Calu3 (cell line): Measurements from ENCODE around the gene DIAPH2. TPM values are rescaled to one million over a fixed set of nuclear protein-coding genes. Genes with fewer than 3 reads are reported as not detected.

Experiments used
- BruUV-seq: library from RNA; stranded (reverse); fragments of 400-500 nt; replicated peaks from 2 replicates; lab custom pipeline; 2021; lab: Mats Ljungman, UMichigan
- CTCF ChIA-PET: fragments of 300-600 bp; sonication (Branson Sonifier 250); formaldehyde crosslinking; loops from one replicate; lab custom pipeline; 2022; ENCODE audit warnings: antibody characterized with exemption; lab: Charles Lee
- DNase-seq: peaks from one replicate; pipeline ENCODE4 v3.0.0; 2022
- H3K27ac Mint-ChIP-seq: one replicate; pipeline ENCODE4 v1.8.0; 2022; ENCODE audit warnings: mixed read lengths; ENCODE audit not compliant: unreplicated experiment
- H3K27me3 Mint-ChIP-seq: one replicate; pipeline ENCODE4 v1.8.0; 2022; ENCODE audit warnings: mixed read lengths; ENCODE audit not compliant: unreplicated experiment
- H3K36me3 Mint-ChIP-seq: one replicate; pipeline ENCODE4 v1.8.0; 2022; ENCODE audit warnings: mild to moderate bottlenecking, moderate library complexity, mixed read lengths; ENCODE audit not compliant: insufficient read depth, unreplicated experiment
- H3K4me1 Mint-ChIP-seq: one replicate; pipeline ENCODE4 v1.8.0; 2022; ENCODE audit warnings: mild to moderate bottlenecking, low read depth, mixed read lengths; ENCODE audit not compliant: unreplicated experiment
- H3K4me3 Mint-ChIP-seq: one replicate; pipeline ENCODE4 v1.8.0; 2022; ENCODE audit warnings: mild to moderate bottlenecking, low read depth, moderate library complexity, mixed read lengths; ENCODE audit not compliant: unreplicated experiment
- H3K9me3 Mint-ChIP-seq: one replicate; pipeline ENCODE4 v1.8.0; 2022; ENCODE audit warnings: low read depth, mixed read lengths; ENCODE audit not compliant: unreplicated experiment
- CTCF ChIP-seq: fragments of 200-600 bp; IDR thresholded peaks from one replicate; pipeline ENCODE4 v1.8.0; 2022; ENCODE audit warnings: antibody characterized with exemption; ENCODE audit not compliant: unreplicated experiment
- intact Hi-C: fragments of 100-400 bp; cut with micrococcal nuclease; formaldehyde crosslinking; loops from one replicate; pipeline ENCODE4 v1.10.0; 2022; ENCODE audit not compliant: unreplicated experiment
- total RNA-seq: library from RNA; stranded (reverse); gene quantifications from 2 replicates; pipeline ENCODE4 v1.2.3, GENCODE V29; 2022

The DIAPH2 gene
- total RNA-seq, 1 experiment from 2014 or later, result 24.2 TPM

- H3K27ac Mint-ChIP-seq, result no peak overlapping the region
- TF ChIP-seq CTCF, result no peak
- no peak for DNase-seq
- intact Hi-C loops, result no loop called here
- H3K36me3 Mint-ChIP-seq, result no peaks in the 10 kb centered on the region
- no peaks in the 10 kb centered on the region for H3K9me3 Mint-ChIP-seq
- BruUV-seq, result no TSS peak
- CTCF ChIA-PET, result no interaction called here
- H3K4me1 Mint-ChIP-seq, result no peaks in the 10 kb centered on the region
- H3K27me3 Mint-ChIP-seq, result no peaks in the 10 kb centered on the region
- H3K4me3 Mint-ChIP-seq, result no peak overlapping the region
These were observed 205.1 kb downstream of the DIAPH2 start for GRCh38 chrX:96889726-96890125.

GRCh38 chrX:96906741-96907140 is 222.1 kb downstream of the DIAPH2 start:
- Mint-ChIP-seq H3K9me3 (no peaks in the 10 kb centered on the region), H3K4me3 (no peak overlapping the region), H3K36me3 (no peaks in the 10 kb centered on the region), H3K27ac (no peak overlapping the region), H3K4me1 (no peaks in the 10 kb centered on the region), H3K27me3 (no peaks in the 10 kb centered on the region)
- CTCF ChIA-PET, result no interaction called here
- no peak for DNase-seq
- intact Hi-C loops, result no loop called here
- no TSS peak for BruUV-seq
- no peak for TF ChIP-seq CTCF

- no TSS peak for BruUV-seq
- DNase-seq, result no peak
- CTCF ChIA-PET, result no interaction called here
- no peaks in the 10 kb centered on the region for H3K36me3 Mint-ChIP-seq
- intact Hi-C loops, result no loop called here
- no peak for TF ChIP-seq CTCF
- H3K4me3 Mint-ChIP-seq, result no peak overlapping the region
- H3K4me1 Mint-ChIP-seq, result no peaks in the 10 kb centered on the region
- no peaks in the 10 kb centered on the region for H3K27me3 Mint-ChIP-seq
- H3K9me3 Mint-ChIP-seq, result no peaks in the 10 kb centered on the region
- H3K27ac Mint-ChIP-seq, result no peak overlapping the region
These were observed 223.1 kb downstream of the DIAPH2 start for GRCh38 chrX:96907516-96908272.

GRCh38 chrX:96909291-96909690 is 224.6 kb downstream of the DIAPH2 start:
- H3K9me3 Mint-ChIP-seq, result no peaks in the 10 kb centered on the region
- CTCF ChIA-PET, result no interaction called here

More at GRCh38 chrX:96909291-96909690, 224.6 kb downstream of the DIAPH2 start:
- no peaks in the 10 kb centered on the region for H3K4me1 Mint-ChIP-seq
- no peak overlapping the region for H3K4me3 Mint-ChIP-seq
- DNase-seq, result no peak
- intact Hi-C loops, result no loop called here
- no TSS peak for BruUV-seq
- no peaks in the 10 kb centered on the region for H3K36me3 Mint-ChIP-seq
- no peaks in the 10 kb centered on the region for H3K27me3 Mint-ChIP-seq
- no peak overlapping the region for H3K27ac Mint-ChIP-seq
- TF ChIP-seq CTCF, result no peak
